OCI-LY1 (cell line): Measurements from ENCODE around the gene CLDN5.

Experiments
- CTCF ChIP-seq: fragments of 200-600 bp; sonication (generic), shearing (Covaris generic); IDR thresholded peaks from 2 replicates; pipeline ENCODE4 v1.5.1; 2017; ENCODE audit warnings: mild to moderate bottlenecking, antibody characterized with exemption, low read length, moderate library complexity, mixed read lengths
- EZH2 ChIP-seq: fragments of 200-600 bp; sonication (generic), shearing (Covaris generic); IDR thresholded peaks from 2 replicates; pipeline ENCODE4 v1.8.0; 2017; ENCODE audit warnings: borderline replicate concordance, mixed run types, mild to moderate bottlenecking, antibody characterized with exemption, low read length, moderate library complexity, mixed read lengths

GRCh38 chr22:19543970-19544708 lies 19.9 kb upstream of the CLDN5 start:
- TF ChIP-seq EZH2: no peak
- TF ChIP-seq CTCF: no peak
